GM18498 (cell line): ENCODE data around the gene OPN4.

Source experiments
- ATAC-seq: cut with Tn5 transposase; IDR thresholded peaks from one replicate; pipeline ENCODE4 v1.9.1; 2021; ENCODE audit warnings: mild to moderate bottlenecking, moderate library complexity; ENCODE audit not compliant: unreplicated experiment

OPN4 gene

GRCh38 chr10:86677374-86677773 lies 23.0 kb downstream of the OPN4 start:
- no peak for ATAC-seq

- ATAC-seq, result no peak
Measured at GRCh38 chr10:86678999-86679792, 24.8 kb downstream of the OPN4 start.

GRCh38 chr10:86681047-86681446 lies 26.7 kb downstream of the OPN4 start:
- ATAC-seq, result no peak

GRCh38 chr10:86681722-86682386 lies 27.5 kb downstream of the OPN4 start:
- no peak for ATAC-seq

- no peak for ATAC-seq
Measured at GRCh38 chr10:86682675-86683074, 28.3 kb downstream of the OPN4 start.

GRCh38 chr10:86684331-86685097 lies 30.2 kb downstream of the OPN4 start:
- ATAC-seq, result no peak

- ATAC-seq, result no peak
Measured at GRCh38 chr10:86685416-86685815, 31.1 kb downstream of the OPN4 start.

GRCh38 chr10:86685893-86686632 lies 31.7 kb downstream of the OPN4 start:
- ATAC-seq, result no peak

GRCh38 chr10:86686972-86687371 lies 32.6 kb downstream of the OPN4 start:
- ATAC-seq, result no peak

GRCh38 chr10:86687750-86688149 lies 33.4 kb downstream of the OPN4 start:
- ATAC-seq, result no peak

- peak; percentile 86 for ATAC-seq
Measured at GRCh38 chr10:86688398-86688921, 34.1 kb downstream of the OPN4 start.

- no peak for ATAC-seq
Measured at GRCh38 chr10:86689146-86689545, 34.8 kb downstream of the OPN4 start.

- no peak for ATAC-seq
Measured at GRCh38 chr10:86690231-86690630, 35.9 kb downstream of the OPN4 start.

- no peak for ATAC-seq
Measured at GRCh38 chr10:86690657-86691084, 36.3 kb downstream of the OPN4 start.

- ATAC-seq, result no peak
Measured at GRCh38 chr10:86691333-86692022, 37.1 kb downstream of the OPN4 start.

- no peak for ATAC-seq
Measured at GRCh38 chr10:86692023-86692514, 37.7 kb downstream of the OPN4 start.

GRCh38 chr10:86692664-86693063 lies 38.3 kb downstream of the OPN4 start:
- no peak for ATAC-seq

- no peak for ATAC-seq
Measured at GRCh38 chr10:86693275-86693674, 38.9 kb downstream of the OPN4 start.

- no peak for ATAC-seq
Measured at GRCh38 chr10:86693721-86694369, 39.5 kb downstream of the OPN4 start.
